ENCODE data around the gene HCK. TPM values are rescaled to one million over a fixed set of nuclear protein-coding genes. Genes with fewer than 3 reads are reported as not detected.

Gene HCK
- total and polyA plus RNA-seq, 2 experiments from 2014 or later: not detected

- 0 out of 2 replicates have a peak, but pooled peaks have one; percentile 40 for TF ChIP-seq EZH2phosphoT487 (IDR thresholded peaks at IDR 0.05; ENCODE audit: insufficient read depth, low read depth)
- TF ChIP-seq EZH2 (IDR thresholded peaks at IDR 0.05; ENCODE audit: insufficient read depth, poor library complexity, severe bottlenecking): peak; percentile 89
- no peaks in the 10 kb centered on the region for H3K4me1 ChIP-seq (ENCODE audit: insufficient read depth)
- H3K4me2 ChIP-seq (ENCODE audit: unreplicated experiment): no peak overlapping the region
- H2AFZ ChIP-seq: no peak overlapping the region
- H3F3A ChIP-seq (ENCODE audit: insufficient read depth): no peaks in the 10 kb centered on the region
- H3K9me3 ChIP-seq (ENCODE audit: low read depth): no peaks in the 10 kb centered on the region
- DNase-seq: no peak
- H3K9ac ChIP-seq: no peak overlapping the region
- no peaks in the 10 kb centered on the region for H3K79me2 ChIP-seq (ENCODE audit: insufficient read depth)
- no peaks in the 10 kb centered on the region for H4K20me1 ChIP-seq (ENCODE audit: insufficient read depth)
- in situ Hi-C loops (cut with MboI): no loop called here
- no peaks in the 10 kb centered on the region for H3K9me2 ChIP-seq (ENCODE audit: insufficient read depth)
- H3K36me3 ChIP-seq (ENCODE audit: low read depth): no peaks in the 10 kb centered on the region
- H3K4me3 ChIP-seq: no peak overlapping the region
- peaks cover 77% of the 10 kb centered on the region for H3K27me3 ChIP-seq (replicated peaks; ENCODE audit: insufficient read depth)
- no peak overlapping the region for H3K27ac ChIP-seq
- 12 to 19% methylated on average over 13 to 14 of the region's 14 CpGs for WGBS, 2 experiments (ENCODE audit: low coverage in 1 of 2, low lambda C conversion rate in 2 of 2, missing lambda C conversion rate in 2 of 2)
Measured at GRCh38 chr20:32051720-32052089, 337 bp upstream of the HCK start.

- WGBS, 2 experiments (ENCODE audit: low coverage in 1 of 2, low lambda C conversion rate in 2 of 2, missing lambda C conversion rate in 2 of 2): 15 to 27% methylated on average over 10 to 22 of the region's 22 CpGs
- TF ChIP-seq EZH2 (IDR thresholded peaks at IDR 0.05; ENCODE audit: insufficient read depth, poor library complexity, severe bottlenecking) (peak; percentile 26), EZH2phosphoT487 (IDR thresholded peaks at IDR 0.05; ENCODE audit: insufficient read depth, low read depth) (0 out of 2 replicates have a peak, but pooled peaks have one; percentile 12)
Measured at GRCh38 chr20:32052778-32053362, 828 bp downstream of the HCK start.

GRCh38 chr20:32053648-32054047, 1.6 kb downstream of the HCK start:
- Histone ChIP-seq H3K36me3 (ENCODE audit: low read depth) (no peaks in the 10 kb centered on the region), H2AFZ (no peak overlapping the region), H3K4me2 (ENCODE audit: unreplicated experiment) (no peak overlapping the region), H3K9ac (no peak overlapping the region), H3K9me3 (ENCODE audit: low read depth) (no peaks in the 10 kb centered on the region), H3K4me3 (no peak overlapping the region), H3K9me2 (ENCODE audit: insufficient read depth) (no peaks in the 10 kb centered on the region), H3K4me1 (ENCODE audit: insufficient read depth) (no peaks in the 10 kb centered on the region), H3K79me2 (ENCODE audit: insufficient read depth) (no peaks in the 10 kb centered on the region), H3K27me3 (replicated peaks; ENCODE audit: insufficient read depth) (peaks cover 78% of the 10 kb centered on the region), H3K27ac (no peak overlapping the region), H3F3A (ENCODE audit: insufficient read depth) (no peaks in the 10 kb centered on the region), H4K20me1 (ENCODE audit: insufficient read depth) (no peaks in the 10 kb centered on the region)
- no peak for DNase-seq
- 63 to 66% methylated on average over 3 of the region's 3 CpGs for WGBS, 2 experiments (ENCODE audit: low coverage in 1 of 2, low lambda C conversion rate in 2 of 2, missing lambda C conversion rate in 2 of 2)
- TF ChIP-seq EZH2phosphoT487 (IDR thresholded peaks at IDR 0.05; ENCODE audit: insufficient read depth, low read depth) (no peak), EZH2 (IDR thresholded peaks at IDR 0.05; ENCODE audit: insufficient read depth, poor library complexity, severe bottlenecking) (no peak)
- in situ Hi-C loops (cut with MboI): no loop called here

More at GRCh38 chr20:32052778-32053362, 828 bp downstream of the HCK start:
- no peaks in the 10 kb centered on the region for H3K9me3 ChIP-seq (ENCODE audit: low read depth)
- no peak overlapping the region for H2AFZ ChIP-seq
- peaks cover 81% of the 10 kb centered on the region for H3K27me3 ChIP-seq (replicated peaks; ENCODE audit: insufficient read depth)
- no peaks in the 10 kb centered on the region for H3K4me1 ChIP-seq (ENCODE audit: insufficient read depth)
- H3K79me2 ChIP-seq (ENCODE audit: insufficient read depth): no peaks in the 10 kb centered on the region
- H3K9ac ChIP-seq: no peak overlapping the region
- no peaks in the 10 kb centered on the region for H3K9me2 ChIP-seq (ENCODE audit: insufficient read depth)
- no peak for DNase-seq
- H3F3A ChIP-seq (ENCODE audit: insufficient read depth): no peaks in the 10 kb centered on the region
- H4K20me1 ChIP-seq (ENCODE audit: insufficient read depth): no peaks in the 10 kb centered on the region
- in situ Hi-C loops (cut with MboI): no loop called here
- H3K4me2 ChIP-seq (ENCODE audit: unreplicated experiment): no peak overlapping the region
- H3K27ac ChIP-seq: no peak overlapping the region
- H3K4me3 ChIP-seq: no peak overlapping the region
- H3K36me3 ChIP-seq (ENCODE audit: low read depth): no peaks in the 10 kb centered on the region

- Histone ChIP-seq H3K9me3 (ENCODE audit: low read depth) (no peaks in the 10 kb centered on the region), H3K4me3 (no peak overlapping the region), H3K27me3 (replicated peaks; ENCODE audit: insufficient read depth) (peaks cover 75% of the 10 kb centered on the region), H3K9ac (no peak overlapping the region), H3K36me3 (ENCODE audit: low read depth) (no peaks in the 10 kb centered on the region), H3K27ac (no peak overlapping the region), H3K9me2 (ENCODE audit: insufficient read depth) (no peaks in the 10 kb centered on the region), H3K4me1 (ENCODE audit: insufficient read depth) (no peaks in the 10 kb centered on the region), H3F3A (ENCODE audit: insufficient read depth) (no peaks in the 10 kb centered on the region), H4K20me1 (ENCODE audit: insufficient read depth) (no peaks in the 10 kb centered on the region), H2AFZ (no peak overlapping the region), H3K4me2 (ENCODE audit: unreplicated experiment) (no peak overlapping the region), H3K79me2 (ENCODE audit: insufficient read depth) (no peaks in the 10 kb centered on the region)
- no peak for TF ChIP-seq EZH2phosphoT487 (IDR thresholded peaks at IDR 0.05; ENCODE audit: insufficient read depth, low read depth)
- no peak for TF ChIP-seq EZH2 (IDR thresholded peaks at IDR 0.05; ENCODE audit: insufficient read depth, poor library complexity, severe bottlenecking)
- 49 to 50% methylated on average over 10 of the region's 10 CpGs for WGBS, 2 experiments (ENCODE audit: low coverage in 1 of 2, low lambda C conversion rate in 2 of 2, missing lambda C conversion rate in 2 of 2)
- in situ Hi-C loops (cut with MboI): no loop called here
- no peak for DNase-seq
Measured at GRCh38 chr20:32056708-32057483, 4.9 kb downstream of the HCK start.

Measured in GM23248 (cell line).